Activated naive CD4-positive, alpha-beta T cell treated with anti-CD3 and anti-CD28 coated beads, Interleukin-2, amount 50 U/mL, for 72 hours (primary cell): ENCODE results near the gene ASB1. TPM values are rescaled to one million over a fixed set of nuclear protein-coding genes. Genes with fewer than 3 reads are reported as not detected.

Source experiments
- ATAC-seq, 2 donors: fragments of 150-1000 bp; cut with Tn5 transposase; 2 replicates each; pipeline ENCODE4 v1.10.0; 2021; ENCODE audit warnings: mild to moderate bottlenecking in 2 of 2, moderate library complexity in 2 of 2
- DNase-seq, 2 donors: peaks; one replicate each; pipeline ENCODE4 v3.0.0; 2021 to 2022; ENCODE audit warnings: low spot score in 2 of 2
- H3K27ac Mint-ChIP-seq, 2 donors: one replicate each; pipeline ENCODE4 v1.8.0; 2022; ENCODE audit warnings: mild to moderate bottlenecking in 2 of 2, mixed read lengths in 2 of 2
- H3K36me3 Mint-ChIP-seq, 2 donors: one replicate each; pipeline ENCODE4 v1.8.0; 2022; ENCODE audit warnings: mixed read lengths in 2 of 2
- H3K9me3 Mint-ChIP-seq, 2 donors: one replicate each; pipeline ENCODE4 v1.8.0; 2022; ENCODE audit warnings: mixed read lengths in 2 of 2
- total RNA-seq, 2 donors: library from RNA; stranded (reverse); gene quantifications; one replicate each; pipeline ENCODE4 v1.2.3, GENCODE V29; 2022

ASB1 gene
- total RNA-seq, 2 donors from 2014 or later, result 33.9 to 42.0 TPM

DNA sequence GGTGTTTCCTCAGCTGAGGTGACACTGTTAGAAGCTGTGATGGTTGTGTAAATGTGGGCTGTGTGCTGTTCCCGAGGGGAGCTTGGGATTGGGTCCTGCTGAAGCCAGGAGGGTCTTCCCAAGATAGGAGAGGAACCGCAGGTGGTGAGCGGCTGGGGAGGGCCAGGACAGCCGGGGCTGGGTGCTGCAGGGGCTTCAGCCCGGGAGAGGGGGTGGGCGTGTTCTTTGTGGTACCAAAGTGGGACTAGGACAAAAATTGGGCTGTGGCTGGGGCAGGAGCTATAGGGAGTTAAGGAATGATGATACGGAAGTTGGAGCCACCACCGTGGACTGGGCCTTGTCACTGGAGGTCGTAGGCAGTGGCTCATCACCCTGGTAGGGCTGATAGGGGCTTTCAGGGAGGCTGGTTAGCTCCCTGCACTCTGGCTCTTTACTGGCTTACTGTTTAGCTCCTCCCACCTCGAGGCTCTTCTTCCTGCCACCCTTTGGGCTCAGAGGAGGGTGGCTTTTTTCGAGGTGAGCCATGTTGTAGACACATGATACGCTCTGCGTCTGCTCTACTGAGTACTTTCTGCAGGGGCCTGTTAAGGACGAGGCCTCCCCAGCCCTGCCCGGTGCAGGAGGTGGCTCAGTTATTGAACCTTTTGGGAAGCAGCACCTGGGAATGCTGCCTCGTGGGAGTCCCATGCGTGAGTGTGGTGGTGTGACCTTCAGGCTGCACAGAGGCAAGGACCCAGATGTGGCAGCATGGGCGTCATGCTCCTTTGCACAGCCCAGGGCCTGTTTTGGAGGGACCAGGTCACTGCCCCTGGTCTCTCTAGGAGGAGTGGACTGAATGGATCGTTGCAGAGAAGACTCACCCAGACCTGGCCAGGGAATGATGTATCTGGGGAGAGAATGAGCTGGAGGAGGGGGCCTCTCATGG is 21.6 kb downstream of the ASB1 start:
- DNase-seq, result no peak
- no peaks in the 10 kb centered on the region for H3K9me3 Mint-ChIP-seq
- H3K27ac Mint-ChIP-seq, result peak overlapping the region in 1 of 2 donors; percentile 2
- H3K36me3 Mint-ChIP-seq, result peaks cover 43 to 68% of the 10 kb centered on the region in 2 donors
- no peak for ATAC-seq

DNA sequence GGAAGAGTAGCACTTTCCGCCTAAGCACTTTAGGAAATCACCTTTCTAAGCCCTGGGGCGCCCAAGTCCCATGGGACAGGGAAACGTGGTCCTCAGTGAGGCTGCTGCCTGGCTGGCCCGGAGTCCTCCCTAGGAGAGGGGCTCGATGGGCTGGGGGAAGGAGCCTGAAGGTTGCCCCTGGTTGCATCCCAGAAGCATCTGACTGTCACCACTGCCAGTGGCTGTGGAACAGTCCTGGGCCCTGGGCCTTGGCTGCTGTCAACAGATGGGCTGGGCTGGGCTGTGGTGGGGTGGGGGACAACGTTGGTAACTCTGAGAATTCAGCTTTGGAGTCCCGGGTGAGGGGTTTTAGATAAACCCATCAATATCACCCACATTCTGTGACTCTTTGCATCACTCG is 22.5 kb downstream of the ASB1 start:
- no peak for ATAC-seq
- peaks cover 39 to 65% of the 10 kb centered on the region in 2 donors for H3K36me3 Mint-ChIP-seq
- peaks cover 0 to 2% of the 10 kb centered on the region in 2 donors for H3K9me3 Mint-ChIP-seq
- peak overlapping the region in 1 of 2 donors; percentile 5 for H3K27ac Mint-ChIP-seq
- DNase-seq, result no peak

DNA sequence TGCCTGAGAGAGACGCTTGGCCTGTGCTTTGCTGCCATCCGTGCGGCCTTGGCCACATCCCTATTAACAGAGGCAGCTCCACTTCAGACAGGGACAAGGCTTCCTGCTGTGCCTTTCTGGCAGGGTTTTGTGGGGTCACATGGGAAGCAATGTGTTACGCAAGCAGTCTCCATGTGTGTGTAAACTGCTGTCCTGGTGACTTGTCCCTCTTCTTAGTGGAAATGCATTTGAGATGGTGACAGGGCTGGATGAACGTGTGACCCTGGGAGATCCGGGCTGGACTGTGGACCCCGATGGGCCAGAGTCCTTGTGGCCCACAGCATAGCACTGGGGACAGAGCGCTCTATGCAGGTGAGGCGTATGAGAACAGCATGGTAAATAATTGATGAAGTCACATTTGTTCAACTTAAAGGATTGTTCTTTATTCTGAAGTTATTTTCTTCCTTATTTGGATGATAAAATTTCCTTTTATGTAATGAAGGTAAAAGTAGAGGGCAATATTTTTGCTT is 23.2 kb downstream of the ASB1 start:
- H3K9me3 Mint-ChIP-seq, result peaks cover 0 to 5% of the 10 kb centered on the region in 2 donors
- no peak for ATAC-seq
- H3K27ac Mint-ChIP-seq, result peak overlapping the region in 1 of 2 donors; percentile 85
- no peak for DNase-seq
- peaks cover 38 to 58% of the 10 kb centered on the region in 2 donors for H3K36me3 Mint-ChIP-seq

DNA sequence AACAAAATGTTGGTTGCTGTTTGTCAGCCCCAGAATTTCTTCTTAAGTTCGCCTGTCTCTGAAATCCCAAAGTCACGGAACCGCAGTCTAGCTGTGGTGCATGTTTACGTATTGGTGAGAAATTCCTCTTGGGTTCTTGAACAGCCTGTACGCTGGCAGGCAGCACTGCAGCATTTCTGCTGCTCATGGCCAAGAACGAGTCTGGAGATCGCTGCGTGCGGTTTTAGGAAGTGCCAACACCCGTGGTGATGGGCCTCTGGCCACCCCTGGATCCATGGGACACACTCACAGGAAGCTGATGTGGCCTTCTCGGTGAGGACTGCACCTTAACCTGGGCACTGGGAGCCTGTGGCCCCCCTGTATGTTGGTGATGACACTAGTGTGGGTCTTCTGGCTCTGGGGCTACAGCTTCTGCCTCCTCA is 23.7 kb downstream of the ASB1 start:
- no peak overlapping the region for H3K27ac Mint-ChIP-seq
- ATAC-seq, result no peak
- DNase-seq, result no peak
- H3K9me3 Mint-ChIP-seq, result peaks cover 3 to 9% of the 10 kb centered on the region in 2 donors
- H3K36me3 Mint-ChIP-seq, result peaks cover 42 to 56% of the 10 kb centered on the region in 2 donors

DNA sequence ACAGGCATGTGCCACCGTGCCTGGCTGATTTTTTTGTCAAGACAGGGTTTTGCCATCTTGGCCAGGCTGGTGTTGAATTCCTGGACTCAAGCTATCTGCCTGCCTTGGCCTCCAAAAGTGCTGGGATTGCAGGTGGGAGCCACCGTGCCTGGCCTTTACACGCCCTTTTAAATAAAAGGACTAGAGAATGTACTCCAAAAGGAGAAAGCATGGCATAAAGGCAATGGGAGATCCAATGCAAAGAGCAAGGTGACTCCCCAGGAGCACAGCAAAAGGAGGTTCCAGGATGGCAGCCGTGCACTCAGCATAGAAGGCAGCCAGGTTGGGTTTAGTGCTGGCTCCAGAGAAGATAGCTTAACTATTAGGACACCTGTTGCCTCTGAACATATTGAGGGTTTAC is 27.1 kb downstream of the ASB1 start:
- Mint-ChIP-seq H3K9me3 (peaks cover 12 to 16% of the 10 kb centered on the region in 2 donors), H3K36me3 (peaks cover 37 to 44% of the 10 kb centered on the region in 2 donors), H3K27ac (no peak overlapping the region)
- DNase-seq, result no peak
- no peak for ATAC-seq

DNA sequence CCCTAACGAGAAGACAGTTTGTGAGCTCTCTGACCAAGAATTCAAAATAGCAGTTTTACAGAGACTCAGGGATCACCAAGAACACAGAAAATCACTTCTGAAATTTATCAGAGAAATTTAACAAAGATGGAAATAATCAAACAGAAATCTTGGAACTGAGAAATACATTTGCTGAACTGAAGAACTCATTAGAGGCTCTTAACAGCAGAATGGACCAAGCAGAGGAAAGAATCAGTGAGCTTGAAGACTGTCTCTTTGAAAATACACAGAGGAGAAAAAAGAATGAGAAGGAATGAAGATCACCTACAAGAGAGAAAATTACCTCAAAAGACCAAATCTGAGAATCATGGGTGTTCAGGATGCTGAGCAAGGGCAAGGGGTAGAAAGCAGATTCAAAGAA is 29.7 kb downstream of the ASB1 start:
- Mint-ChIP-seq H3K36me3 (peaks cover 25 to 30% of the 10 kb centered on the region in 2 donors), H3K27ac (no peak overlapping the region), H3K9me3 (peaks cover 12 to 16% of the 10 kb centered on the region in 2 donors)
- DNase-seq, result no peak
- ATAC-seq, result no peak

DNA sequence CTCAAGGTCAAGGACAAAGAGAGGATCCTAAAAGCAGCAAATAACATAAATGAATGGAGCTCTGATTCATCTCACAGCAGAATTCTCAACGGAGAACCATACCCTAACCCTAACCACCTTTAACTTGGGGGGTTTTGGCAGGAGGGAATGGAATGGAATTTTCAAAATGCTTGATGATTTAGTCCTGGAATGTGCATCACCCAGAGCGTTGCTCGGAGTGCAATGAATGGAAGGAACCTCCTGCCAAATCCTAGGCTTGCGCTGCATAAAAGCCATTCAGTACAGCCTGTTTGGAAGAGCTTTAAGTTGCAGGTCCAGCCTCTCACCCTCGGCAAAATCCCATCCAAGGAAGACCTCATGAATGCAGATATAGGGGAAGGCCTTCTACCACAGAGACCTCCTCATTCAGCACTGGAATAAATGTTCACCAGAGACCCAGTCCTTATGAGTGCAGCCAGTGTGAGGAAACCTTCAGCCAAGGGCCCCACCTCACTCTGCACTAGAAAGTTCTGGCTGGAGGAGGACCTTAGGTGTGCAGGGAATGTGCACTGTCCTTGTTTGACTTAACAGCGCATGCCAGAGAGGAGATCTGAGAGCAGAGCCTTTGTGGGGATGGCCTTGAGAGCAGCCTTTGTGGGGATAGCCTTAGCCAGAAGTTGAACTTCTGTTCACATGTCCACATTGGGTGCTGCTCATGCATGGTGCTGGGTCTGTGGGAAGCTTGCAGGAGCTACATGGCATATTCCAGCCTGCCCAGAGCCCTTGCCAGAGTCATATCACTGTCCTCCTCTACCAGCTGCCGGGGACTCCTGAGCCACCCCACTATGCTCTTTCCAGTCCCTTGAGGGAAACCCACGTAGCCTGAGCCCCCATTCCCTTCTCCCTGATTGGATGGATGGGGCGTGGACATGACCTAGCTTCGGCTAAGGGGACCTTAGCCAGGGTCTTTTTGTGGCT is 30.5 kb downstream of the ASB1 start:
- Mint-ChIP-seq H3K27ac (peak overlapping the region in 1 of 2 donors; percentile 24), H3K36me3 (peaks cover 17 to 22% of the 10 kb centered on the region in 2 donors), H3K9me3 (peaks cover 12 to 16% of the 10 kb centered on the region in 2 donors)
- DNase-seq (no peak), ATAC-seq (no peak)

DNA sequence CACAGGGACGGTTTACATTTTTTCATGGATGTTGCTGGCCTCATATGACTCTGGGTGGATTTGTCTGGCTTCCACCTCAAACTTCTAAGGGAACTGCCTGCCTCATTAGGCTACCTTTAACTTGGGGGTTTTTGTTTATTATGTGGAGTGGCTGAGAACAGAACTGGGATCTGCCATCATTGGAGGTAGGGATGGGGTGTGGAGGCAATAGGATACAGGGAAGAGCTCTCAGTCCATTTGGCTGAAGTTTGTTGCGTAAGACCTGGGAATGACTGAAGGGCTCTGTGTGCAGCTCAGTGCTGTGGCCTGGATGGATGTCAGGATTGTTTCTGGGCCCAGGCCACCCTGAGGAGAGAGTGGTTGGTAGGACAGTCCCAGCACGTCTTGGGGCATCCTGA is 31.2 kb downstream of the ASB1 start:
- Mint-ChIP-seq H3K27ac (peak overlapping the region; percentile 24 to 70), H3K36me3 (peaks cover 10 to 17% of the 10 kb centered on the region in 2 donors), H3K9me3 (peaks cover 12 to 16% of the 10 kb centered on the region in 2 donors)
- DNase-seq, result no peak
- no peak for ATAC-seq

DNA sequence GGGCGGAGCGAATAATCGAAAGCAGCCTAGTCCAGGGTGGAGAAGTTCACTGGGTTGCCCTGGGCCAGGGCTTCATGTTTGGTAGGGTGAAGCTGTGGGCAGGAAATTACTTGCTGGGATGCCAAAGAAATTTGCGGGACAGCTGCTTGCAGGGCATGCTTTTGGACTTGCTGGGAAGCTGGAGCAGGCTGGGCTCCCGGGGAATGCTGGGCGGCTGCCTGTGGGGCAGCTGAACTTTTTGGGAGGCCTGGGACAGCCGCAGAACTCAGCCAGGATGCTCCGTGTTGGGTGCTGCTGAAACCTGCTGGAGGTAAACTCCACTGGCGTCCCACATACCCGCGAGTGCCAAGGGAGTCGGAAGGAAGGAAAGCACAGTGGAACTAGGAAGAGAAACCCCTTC is 31.9 kb downstream of the ASB1 start:
- peaks cover 12 to 16% of the 10 kb centered on the region in 2 donors for H3K9me3 Mint-ChIP-seq
- DNase-seq (no peak), ATAC-seq (no peak)
- H3K36me3 Mint-ChIP-seq, result peaks cover 10 to 17% of the 10 kb centered on the region in 2 donors
- peak overlapping the region in 1 of 2 donors; percentile 24 for H3K27ac Mint-ChIP-seq

DNA sequence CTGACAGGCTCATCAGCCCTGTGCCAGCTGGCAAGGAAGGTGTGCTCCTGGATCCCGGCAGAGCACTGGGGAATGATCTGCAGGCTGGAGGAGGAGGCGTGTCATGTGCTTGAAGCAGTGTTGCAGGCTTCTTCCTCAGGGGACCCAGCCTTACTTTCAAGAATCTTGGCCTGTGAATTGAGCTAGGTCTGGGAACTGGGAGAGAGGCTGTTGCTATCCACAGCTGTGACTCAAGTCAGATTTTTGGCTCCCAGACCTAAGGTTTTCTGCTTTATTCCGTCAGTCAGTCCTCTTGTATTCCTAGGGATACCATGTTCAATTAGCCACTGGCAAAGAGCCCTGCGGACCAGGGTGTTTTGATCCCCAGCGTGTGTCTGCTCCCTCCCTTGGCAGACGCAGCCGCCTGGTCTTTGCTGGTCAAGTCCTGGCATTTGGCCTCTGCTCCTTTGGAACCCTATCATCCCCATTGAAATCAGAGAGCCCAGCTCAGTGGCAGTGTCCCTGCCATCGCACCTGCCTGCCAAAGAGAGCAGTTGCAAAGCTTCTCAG is 32.4 kb downstream of the ASB1 start:
- ATAC-seq (no peak), DNase-seq (no peak)
- peaks cover 12 to 14% of the 10 kb centered on the region in 2 donors for H3K9me3 Mint-ChIP-seq
- H3K27ac Mint-ChIP-seq, result peak overlapping the region in 1 of 2 donors; percentile 38
- peaks cover 10 to 17% of the 10 kb centered on the region in 2 donors for H3K36me3 Mint-ChIP-seq

DNA sequence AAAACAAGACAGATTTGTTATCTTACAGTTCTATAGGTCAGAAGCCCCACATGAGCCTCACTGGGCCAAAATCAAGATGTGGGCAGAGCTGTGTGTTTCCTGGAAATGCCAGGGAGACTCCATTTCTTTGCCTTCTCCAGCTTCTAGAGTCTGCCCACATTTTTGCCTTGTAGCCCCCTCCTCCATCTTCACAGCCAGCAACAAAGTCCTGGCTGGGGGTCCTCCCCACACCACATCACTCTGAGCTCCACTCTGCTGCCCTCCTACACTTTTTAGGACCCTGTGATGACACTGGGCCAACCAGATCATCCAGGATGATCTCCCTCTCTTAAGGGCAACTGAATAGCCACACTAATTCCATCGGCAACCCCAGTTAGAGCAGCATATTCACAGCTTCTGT is 34.3 kb downstream of the ASB1 start:
- no peak for DNase-seq
- no peak for ATAC-seq
- Mint-ChIP-seq H3K27ac (peak overlapping the region in 1 of 2 donors; percentile 66), H3K36me3 (peaks cover under 1 to 5% of the 10 kb centered on the region in 2 donors), H3K9me3 (peaks cover 7% of the 10 kb centered on the region in 2 donors)

DNA sequence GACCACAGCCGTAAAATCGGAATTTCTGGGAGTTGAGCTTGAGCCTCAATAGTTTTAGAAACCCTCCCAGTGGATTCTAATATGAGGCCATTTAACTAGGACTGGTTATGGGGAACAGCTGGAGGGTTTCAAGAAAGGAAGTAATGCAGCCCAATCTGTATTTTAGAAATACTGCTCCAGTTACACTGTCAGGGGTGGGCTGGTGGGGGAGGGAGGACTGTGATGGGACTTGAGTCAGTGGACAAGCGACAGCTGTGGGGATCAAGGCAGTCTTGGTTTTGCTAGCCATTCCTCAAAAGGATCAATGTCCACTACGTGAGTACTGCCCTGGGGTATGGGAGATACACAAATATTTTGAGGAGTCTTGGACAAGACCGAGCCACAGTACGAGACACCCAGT is 34.8 kb downstream of the ASB1 start:
- H3K36me3 Mint-ChIP-seq, result peaks cover 0 to under 1% of the 10 kb centered on the region in 2 donors
- no peak for DNase-seq
- H3K27ac Mint-ChIP-seq, result peak overlapping the region in 1 of 2 donors; percentile 66
- peaks cover 3% of the 10 kb centered on the region in 2 donors for H3K9me3 Mint-ChIP-seq
- ATAC-seq, result no peak

DNA sequence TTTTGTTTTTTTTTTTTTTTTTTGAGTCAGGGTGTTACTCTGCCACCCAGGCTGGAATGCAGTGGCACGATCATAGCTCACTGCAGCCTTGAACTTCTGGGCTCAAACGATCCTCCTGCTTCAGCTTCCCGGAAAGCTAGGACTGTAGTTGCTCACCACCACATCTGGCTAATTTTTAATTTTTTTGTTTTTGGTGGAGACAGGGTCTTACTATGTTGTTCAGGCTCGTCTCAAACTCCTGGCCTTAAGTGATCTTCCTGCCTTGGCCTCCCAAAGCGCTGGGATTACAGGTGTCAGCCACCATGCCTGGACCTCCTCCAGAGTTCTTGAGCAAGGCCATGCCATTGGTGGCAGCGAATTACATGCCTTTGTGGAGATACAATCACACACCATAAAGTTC is 35.2 kb downstream of the ASB1 start:
- H3K36me3 Mint-ChIP-seq, result no peaks in the 10 kb centered on the region
- no peak for ATAC-seq
- no peak for DNase-seq
- H3K27ac Mint-ChIP-seq, result peak overlapping the region in 1 of 2 donors; percentile 69
- H3K9me3 Mint-ChIP-seq, result no peaks in the 10 kb centered on the region

DNA sequence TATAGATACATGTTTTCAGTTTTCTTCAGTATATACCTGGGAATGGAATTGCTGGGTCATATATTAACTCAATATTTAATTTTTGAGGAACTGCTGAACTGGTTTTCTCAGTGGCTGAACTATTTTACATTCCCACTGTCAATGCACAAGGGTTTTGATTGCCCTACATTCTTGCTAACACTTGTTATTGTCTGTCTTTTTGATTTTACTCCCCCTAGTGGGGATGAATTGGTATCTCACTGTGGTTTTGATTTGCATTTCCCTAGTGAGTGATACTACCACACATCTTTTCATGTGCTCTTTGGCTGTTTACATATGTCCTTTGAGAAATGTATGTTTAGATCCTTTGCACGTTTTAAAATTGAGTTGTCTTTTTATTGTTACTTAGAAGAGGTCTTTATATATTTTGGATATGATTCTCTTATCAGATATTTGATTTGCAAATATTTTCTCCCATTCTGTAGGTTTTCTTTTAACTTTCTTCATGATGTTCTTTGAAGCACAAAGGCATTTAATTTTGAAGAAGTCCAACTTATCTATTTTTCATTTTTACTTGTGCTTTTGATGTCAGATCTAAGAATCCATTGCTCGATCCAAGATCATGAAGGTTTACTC is 36.2 kb downstream of the ASB1 start:
- ATAC-seq (peak; percentile 70 to 83), DNase-seq (no peak)
- Mint-ChIP-seq H3K9me3 (no peaks in the 10 kb centered on the region), H3K27ac (no peak overlapping the region), H3K36me3 (no peaks in the 10 kb centered on the region)

DNA sequence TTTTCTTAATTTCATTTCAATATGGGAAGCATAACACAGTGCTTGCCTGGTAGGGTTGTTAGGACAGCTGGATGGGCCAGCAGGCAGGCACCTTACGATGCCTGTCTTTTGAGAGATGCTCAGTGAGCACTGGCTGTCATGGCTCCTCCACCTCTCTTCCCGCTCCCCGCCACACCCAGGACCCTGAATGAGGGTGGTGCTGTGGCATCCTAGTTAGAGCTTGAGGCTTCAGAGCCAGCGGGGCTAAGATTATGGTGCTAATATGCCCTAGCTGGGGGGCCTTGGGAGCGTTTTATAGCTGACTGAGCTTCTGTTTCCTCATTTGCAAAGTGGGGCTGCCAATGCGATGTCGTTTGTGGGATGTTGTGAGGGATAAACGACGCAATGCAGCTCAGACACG is 37.7 kb downstream of the ASB1 start:
- Mint-ChIP-seq H3K36me3 (peaks cover 7 to 11% of the 10 kb centered on the region in 2 donors), H3K27ac (no peak overlapping the region), H3K9me3 (peaks cover 5 to 6% of the 10 kb centered on the region in 2 donors)
- ATAC-seq (no peak), DNase-seq (no peak)
